Measurements from ENCODE around the gene KIFAP3. TPM values are rescaled to one million over a fixed set of nuclear protein-coding genes. Genes with fewer than 3 reads are reported as not detected.

The KIFAP3 gene
- total and polyA plus RNA-seq, 2 donors (not counting 1 experiment from before 2014, with no cell fraction given): 30.2 to 42.9 TPM

DNA sequence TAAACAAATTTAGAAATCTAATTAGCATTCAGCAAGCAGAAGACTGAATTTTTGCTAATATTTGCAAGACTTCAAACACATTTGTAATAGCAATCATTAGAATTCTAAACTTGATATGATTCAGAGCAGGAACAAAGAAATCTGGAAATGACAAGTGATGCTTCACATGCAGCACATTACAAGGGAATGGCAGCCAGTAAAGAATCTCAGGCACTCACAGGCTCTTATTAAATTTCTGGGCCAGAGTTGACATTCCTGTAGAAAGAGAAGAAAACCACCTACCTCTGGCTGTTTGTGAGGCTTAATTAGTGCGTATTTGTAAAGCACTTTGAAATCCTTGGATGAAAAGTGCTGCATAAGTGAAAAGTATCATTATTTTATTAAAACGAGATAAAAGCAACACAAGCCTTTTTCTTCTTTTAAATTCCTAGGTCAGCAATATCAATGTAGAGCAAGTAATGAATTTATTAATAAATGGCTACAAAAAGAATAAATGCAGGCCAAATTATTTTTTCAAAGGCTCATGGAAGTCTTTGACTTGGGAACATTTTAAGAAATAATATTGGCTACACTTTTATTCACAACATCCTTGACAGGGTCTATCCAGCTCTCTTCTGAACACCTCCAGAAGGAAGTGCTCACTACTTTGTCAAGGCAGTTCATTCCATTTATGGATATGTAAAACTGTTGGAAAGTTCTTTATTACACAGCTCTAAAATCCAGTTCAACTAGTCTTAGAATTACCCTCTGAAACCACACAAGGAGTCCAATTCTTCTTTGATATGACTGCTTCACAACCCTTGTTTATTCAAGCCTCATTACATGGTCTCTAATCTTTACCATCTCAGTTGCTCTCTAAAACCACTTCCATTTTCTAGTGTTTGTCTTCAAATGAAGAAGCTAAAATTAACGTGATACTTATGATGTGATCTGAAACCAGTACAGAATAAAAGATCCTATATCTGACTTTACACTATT, 148.7 kb downstream of the KIFAP3 start:
- H3K79me2 ChIP-seq (ENCODE audit: control insufficient read depth, insufficient read depth, low read length): no peaks in the 10 kb centered on the region
- TF ChIP-seq EZH2 (IDR thresholded peaks at IDR 0.05; ENCODE audit: low read length, missing control alignments): no peak
- TF ChIP-seq, protein P1, sequence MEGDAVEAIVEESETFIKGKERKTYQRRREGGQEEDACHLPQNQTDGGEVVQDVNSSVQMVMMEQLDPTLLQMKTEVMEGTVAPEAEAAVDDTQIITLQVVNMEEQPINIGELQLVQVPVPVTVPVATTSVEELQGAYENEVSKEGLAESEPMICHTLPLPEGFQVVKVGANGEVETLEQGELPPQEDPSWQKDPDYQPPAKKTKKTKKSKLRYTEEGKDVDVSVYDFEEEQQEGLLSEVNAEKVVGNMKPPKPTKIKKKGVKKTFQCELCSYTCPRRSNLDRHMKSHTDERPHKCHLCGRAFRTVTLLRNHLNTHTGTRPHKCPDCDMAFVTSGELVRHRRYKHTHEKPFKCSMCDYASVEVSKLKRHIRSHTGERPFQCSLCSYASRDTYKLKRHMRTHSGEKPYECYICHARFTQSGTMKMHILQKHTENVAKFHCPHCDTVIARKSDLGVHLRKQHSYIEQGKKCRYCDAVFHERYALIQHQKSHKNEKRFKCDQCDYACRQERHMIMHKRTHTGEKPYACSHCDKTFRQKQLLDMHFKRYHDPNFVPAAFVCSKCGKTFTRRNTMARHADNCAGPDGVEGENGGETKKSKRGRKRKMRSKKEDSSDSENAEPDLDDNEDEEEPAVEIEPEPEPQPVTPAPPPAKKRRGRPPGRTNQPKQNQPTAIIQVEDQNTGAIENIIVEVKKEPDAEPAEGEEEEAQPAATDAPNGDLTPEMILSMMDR (conservative IDR thresholded peaks at IDR 0.05 in 1 of 2, IDR thresholded peaks at IDR 0.05 in 1 of 2; ENCODE audit: low read depth in 1 of 2, low read length in 2 of 2): no peak
- H3K4me1 ChIP-seq (ENCODE audit: control insufficient read depth, extremely low read depth, insufficient read depth, low read length): no peaks in the 10 kb centered on the region
- no peaks in the 10 kb centered on the region for H3K27me3 ChIP-seq (ENCODE audit: control insufficient read depth, insufficient read depth, low read length)
- H3K4me2 ChIP-seq (ENCODE audit: extremely low read depth, insufficient read depth, low read length): no peak overlapping the region
- H3K36me3 ChIP-seq (ENCODE audit: control insufficient read depth, insufficient read depth, low read length): no peaks in the 10 kb centered on the region
- H3K4me3 ChIP-seq (replicated peaks in 1 of 4; ENCODE audit: control extremely low read depth in 1 of 4, insufficient read depth in 1 of 4, low read depth in 3 of 4, low read length in 4 of 4): no peak overlapping the region
- H3K9ac ChIP-seq (ENCODE audit: insufficient read depth, low read length): no peak overlapping the region
- peak in 1 of 2 donors; percentile 23 for DNase-seq (ENCODE audit: low read depth in 2 of 2)
- no peak overlapping the region for H2AFZ ChIP-seq (ENCODE audit: low read length)
- no peak overlapping the region for H3K27ac ChIP-seq (ENCODE audit: insufficient read depth, low read length)
- no peaks in the 10 kb centered on the region for H3K9me3 ChIP-seq (ENCODE audit: control insufficient read depth, insufficient read depth, low read depth, low read length)
- H4K20me1 ChIP-seq (ENCODE audit: control insufficient read depth, extremely low read depth, insufficient read depth, low read length): no peaks in the 10 kb centered on the region

DNA sequence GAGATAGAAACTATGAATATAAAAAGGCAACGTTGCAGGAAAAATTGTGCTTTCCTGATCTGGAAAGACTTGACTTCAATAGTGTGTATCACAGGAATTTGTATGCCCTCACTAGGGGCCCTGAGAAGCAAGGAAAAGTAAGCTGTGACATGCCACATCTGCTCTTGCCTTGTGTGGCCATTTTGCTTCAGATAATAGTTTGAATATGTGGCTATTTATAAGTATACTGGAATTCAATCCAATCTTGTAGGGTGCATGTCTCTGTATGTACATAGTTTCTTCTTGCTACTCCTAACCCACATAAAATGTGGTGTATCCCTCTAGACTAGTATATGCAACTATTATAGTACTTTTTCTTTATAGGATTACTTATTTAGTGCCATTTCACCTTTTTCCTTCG, 149.7 kb downstream of the KIFAP3 start:
- Histone ChIP-seq H2AFZ (ENCODE audit: low read length) (no peak overlapping the region), H3K9me3 (ENCODE audit: control insufficient read depth, insufficient read depth, low read depth, low read length) (no peaks in the 10 kb centered on the region), H4K20me1 (ENCODE audit: control insufficient read depth, extremely low read depth, insufficient read depth, low read length) (no peaks in the 10 kb centered on the region), H3K4me1 (ENCODE audit: control insufficient read depth, extremely low read depth, insufficient read depth, low read length) (no peaks in the 10 kb centered on the region), H3K9ac (ENCODE audit: insufficient read depth, low read length) (no peak overlapping the region), H3K4me3 (replicated peaks in 1 of 4; ENCODE audit: control extremely low read depth in 1 of 4, insufficient read depth in 1 of 4, low read depth in 3 of 4, low read length in 4 of 4) (no peak overlapping the region), H3K79me2 (ENCODE audit: control insufficient read depth, insufficient read depth, low read length) (no peaks in the 10 kb centered on the region), H3K36me3 (ENCODE audit: control insufficient read depth, insufficient read depth, low read length) (no peaks in the 10 kb centered on the region), H3K4me2 (ENCODE audit: extremely low read depth, insufficient read depth, low read length) (no peak overlapping the region), H3K27ac (ENCODE audit: insufficient read depth, low read length) (no peak overlapping the region), H3K27me3 (ENCODE audit: control insufficient read depth, insufficient read depth, low read length) (no peaks in the 10 kb centered on the region)
- DNase-seq (ENCODE audit: low read depth in 2 of 2): no peak
- no peak for TF ChIP-seq EZH2 (IDR thresholded peaks at IDR 0.05; ENCODE audit: low read length, missing control alignments)
- TF ChIP-seq, protein P1 (conservative IDR thresholded peaks at IDR 0.05 in 1 of 2, IDR thresholded peaks at IDR 0.05 in 1 of 2; ENCODE audit: low read depth in 1 of 2, low read length in 2 of 2): no peak

DNA sequence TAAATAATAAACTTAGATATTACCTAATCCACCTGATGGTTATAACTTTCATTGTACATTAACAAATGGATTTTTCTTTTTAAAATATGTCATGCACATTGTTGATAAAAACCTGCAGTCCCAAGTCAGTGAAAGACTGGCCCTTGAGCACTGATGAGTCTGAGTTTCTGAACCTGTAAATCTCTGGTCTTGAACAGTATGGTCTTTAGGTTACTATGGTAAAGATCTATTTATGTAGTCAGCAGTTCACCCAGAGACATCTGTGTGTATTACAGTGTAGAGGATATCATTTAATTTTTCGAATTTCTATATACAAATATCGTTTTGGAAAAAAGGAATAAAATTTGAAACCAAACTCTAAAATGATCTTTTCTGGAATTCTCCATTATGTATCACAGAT, 150.4 kb downstream of the KIFAP3 start:
- H3K4me3 ChIP-seq (replicated peaks in 1 of 4; ENCODE audit: control extremely low read depth in 1 of 4, insufficient read depth in 1 of 4, low read depth in 3 of 4, low read length in 4 of 4): no peak overlapping the region
- H3K4me1 ChIP-seq (ENCODE audit: control insufficient read depth, extremely low read depth, insufficient read depth, low read length): no peaks in the 10 kb centered on the region
- H3K36me3 ChIP-seq (ENCODE audit: control insufficient read depth, insufficient read depth, low read length): no peaks in the 10 kb centered on the region
- H3K27ac ChIP-seq (ENCODE audit: insufficient read depth, low read length): no peak overlapping the region
- no peaks in the 10 kb centered on the region for H3K9me3 ChIP-seq (ENCODE audit: control insufficient read depth, insufficient read depth, low read depth, low read length)
- no peaks in the 10 kb centered on the region for H3K79me2 ChIP-seq (ENCODE audit: control insufficient read depth, insufficient read depth, low read length)
- TF ChIP-seq, protein P1 (conservative IDR thresholded peaks at IDR 0.05 in 1 of 2, IDR thresholded peaks at IDR 0.05 in 1 of 2; ENCODE audit: low read depth in 1 of 2, low read length in 2 of 2): no peak
- TF ChIP-seq EZH2 (IDR thresholded peaks at IDR 0.05; ENCODE audit: low read length, missing control alignments): no peak
- no peaks in the 10 kb centered on the region for H4K20me1 ChIP-seq (ENCODE audit: control insufficient read depth, extremely low read depth, insufficient read depth, low read length)
- DNase-seq (ENCODE audit: low read depth in 2 of 2): no peak
- no peak overlapping the region for H3K9ac ChIP-seq (ENCODE audit: insufficient read depth, low read length)
- H2AFZ ChIP-seq (ENCODE audit: low read length): no peak overlapping the region
- H3K27me3 ChIP-seq (ENCODE audit: control insufficient read depth, insufficient read depth, low read length): no peaks in the 10 kb centered on the region
- no peak overlapping the region for H3K4me2 ChIP-seq (ENCODE audit: extremely low read depth, insufficient read depth, low read length)
